PC-9 (cell line): Measurements from ENCODE around the gene SPINT1. TPM values are rescaled to one million over a fixed set of nuclear protein-coding genes. Genes with fewer than 3 reads are reported as not detected.

Experiments
- BruUV-seq: library from RNA; stranded (reverse); fragments of 400-500 nt; replicated peaks from 2 replicates; lab custom pipeline; 2021; lab: Mats Ljungman, UMichigan
- CTCF ChIA-PET: fragments of 300-600 bp; sonication (Branson Sonifier 250); formaldehyde crosslinking; loops from one replicate; lab custom pipeline; 2022; ENCODE audit warnings: antibody characterized with exemption; lab: Charles Lee
- POLR2A ChIA-PET: fragments of 300-600 bp; sonication (Branson Sonifier 250); formaldehyde crosslinking; loops from one replicate; lab custom pipeline; 2022; ENCODE audit warnings: antibody characterized with exemption; ENCODE audit not compliant: unreplicated experiment; lab: Charles Lee
- DNase-seq, 2 experiments: peaks; one replicate each; pipeline versions ENCODE4 v3.0.0 to v3.0.0-alpha.2; 2015 to 2022; ENCODE audit warnings: mixed read lengths in 1 of 2
- H2AFZ ChIP-seq: fragments of 200-600 bp; sonication (generic); 2 replicates; pipeline ENCODE4 v1.8.1; 2017; ENCODE audit warnings: antibody characterized with exemption
- H3F3A ChIP-seq: fragments of 200-600 bp; sonication (generic); 2 replicates; pipeline ENCODE4 v1.8.1; 2017; ENCODE audit warnings: antibody characterized with exemption, mild to moderate bottlenecking, low read depth; ENCODE audit not compliant: insufficient read depth
- H3K27ac ChIP-seq: fragments of 200-600 bp; sonication (generic); 2 replicates; pipeline ENCODE4 v1.6.1; 2016; ENCODE audit warnings: mixed run types
- H3K27me3 ChIP-seq: fragments of 200-600 bp; sonication (generic); 2 replicates; pipeline ENCODE4 v1.6.1; 2016; ENCODE audit warnings: low read depth, mixed run types; ENCODE audit not compliant: insufficient read depth
- H3K36me3 ChIP-seq: fragments of 200-600 bp; sonication (generic); 2 replicates; pipeline ENCODE4 v1.6.1; 2016; ENCODE audit warnings: low read depth, mixed run types
- H3K4me1 ChIP-seq: fragments of 200-600 bp; sonication (generic); replicated peaks from 2 replicates; pipeline ENCODE4 v1.6.1; 2016; ENCODE audit warnings: mixed run types; ENCODE audit not compliant: insufficient read depth
- H3K4me2 ChIP-seq: fragments of 200-600 bp; sonication (generic); 2 replicates; pipeline ENCODE4 v1.6.1; 2017; ENCODE audit warnings: mixed run types
- H3K4me3 ChIP-seq: fragments of 200-600 bp; sonication (generic); 2 replicates; pipeline ENCODE4 v1.6.1; 2016; ENCODE audit warnings: mixed run types
- H3K79me2 ChIP-seq: fragments of 200-600 bp; sonication (generic); 2 replicates; pipeline ENCODE4 v1.6.1; 2017; ENCODE audit warnings: low read depth, mixed run types
- H3K9me2 ChIP-seq: fragments of 200-600 bp; sonication (generic); 2 replicates; pipeline ENCODE4 v1.8.1; 2017; ENCODE audit warnings: mild to moderate bottlenecking; ENCODE audit not compliant: insufficient read depth
- H3K9me3 ChIP-seq: fragments of 200-600 bp; sonication (generic); 2 replicates; pipeline ENCODE4 v1.8.1; 2016; ENCODE audit warnings: low read depth; ENCODE audit not compliant: insufficient read depth
- H4K20me1 ChIP-seq: fragments of 200-600 bp; sonication (generic); 2 replicates; pipeline ENCODE4 v1.8.1; 2017; ENCODE audit not compliant: insufficient read depth
- EZH2 ChIP-seq: fragments of 200-600 bp; sonication (generic); IDR thresholded peaks from 2 replicates; pipeline ENCODE4 v1.8.0; 2017; ENCODE audit warnings: antibody characterized with exemption, low read depth
- intact Hi-C: fragments of 100-400 bp; cut with micrococcal nuclease; formaldehyde crosslinking; loops from one replicate; pipeline ENCODE4 v1.10.0; 2022; ENCODE audit not compliant: unreplicated experiment
- total RNA-seq: library from RNA; stranded (reverse); gene quantifications from 2 replicates; pipeline ENCODE4 v1.2.3, GENCODE V29; 2021
- TF ChIP-seq, protein P1 (sequence below): fragments of 200-600 bp; sonication (generic); conservative IDR thresholded peaks from 2 replicates; pipeline ENCODE4 v1.6.1; 2017; ENCODE audit warnings: mixed run types, antibody characterized with exemption, mild to moderate bottlenecking, moderate library complexity

The SPINT1 gene
- total RNA-seq, 1 experiment from 2014 or later: 141 TPM

DNA sequence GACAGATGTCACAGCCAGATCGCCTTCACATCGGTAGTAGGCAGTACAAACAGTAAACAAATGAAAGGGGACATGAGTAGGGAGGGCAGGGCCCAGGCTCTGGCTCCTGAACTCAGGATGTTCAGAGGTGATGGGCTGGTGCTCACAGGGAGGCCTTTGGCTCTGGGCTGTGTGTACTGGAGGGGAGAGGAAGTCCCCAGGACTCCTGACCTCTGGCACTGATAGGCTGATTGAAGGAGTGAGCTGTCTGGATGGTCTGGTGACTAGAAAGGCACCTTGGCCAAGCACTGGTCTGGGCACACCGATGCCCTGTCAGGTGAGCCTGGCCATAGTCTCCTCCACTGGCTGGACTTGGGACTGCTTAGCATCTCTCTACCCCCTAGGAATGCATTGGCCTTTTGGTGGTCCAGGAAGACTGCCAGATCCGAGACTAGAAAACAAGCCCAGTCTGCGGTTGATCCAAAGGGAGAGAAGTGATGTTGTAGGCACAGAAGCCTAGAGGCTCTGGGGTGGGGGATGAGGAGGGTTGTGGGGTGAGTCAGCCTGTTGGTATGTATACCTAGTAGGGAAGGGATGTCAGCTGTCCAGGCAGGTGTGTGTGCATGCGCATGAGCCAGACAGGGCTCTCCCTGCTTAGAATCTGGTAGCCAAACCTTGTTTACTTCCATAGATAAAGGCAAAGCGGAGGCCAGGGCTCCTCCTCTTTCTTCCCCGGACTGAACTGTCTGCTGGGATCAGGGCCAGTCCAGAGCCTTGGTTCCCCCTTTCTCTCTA is 1.9 kb downstream of the SPINT1 start:
- intact Hi-C loops: loop anchor here (1.0 kb wide), 2 partner anchors 19 to 58 kb away; no protein-coding TSS in a partner anchor
- H3K79me2 ChIP-seq: peaks cover 75% of the 10 kb centered on the region
- BruUV-seq: no TSS peak
- peak overlapping the region; percentile 100 for H3K4me2 ChIP-seq
- peak; percentile 85 to 90 for DNase-seq
- H3K36me3 ChIP-seq: no peaks in the 10 kb centered on the region; the same call in 1 of the 2 replicates
- H3K4me3 ChIP-seq: peak overlapping the region; percentile 71
- H3F3A ChIP-seq: peaks cover 23% of the 10 kb centered on the region
- peaks cover 31% of the 10 kb centered on the region for H3K4me1 ChIP-seq
- TF ChIP-seq, protein P1, sequence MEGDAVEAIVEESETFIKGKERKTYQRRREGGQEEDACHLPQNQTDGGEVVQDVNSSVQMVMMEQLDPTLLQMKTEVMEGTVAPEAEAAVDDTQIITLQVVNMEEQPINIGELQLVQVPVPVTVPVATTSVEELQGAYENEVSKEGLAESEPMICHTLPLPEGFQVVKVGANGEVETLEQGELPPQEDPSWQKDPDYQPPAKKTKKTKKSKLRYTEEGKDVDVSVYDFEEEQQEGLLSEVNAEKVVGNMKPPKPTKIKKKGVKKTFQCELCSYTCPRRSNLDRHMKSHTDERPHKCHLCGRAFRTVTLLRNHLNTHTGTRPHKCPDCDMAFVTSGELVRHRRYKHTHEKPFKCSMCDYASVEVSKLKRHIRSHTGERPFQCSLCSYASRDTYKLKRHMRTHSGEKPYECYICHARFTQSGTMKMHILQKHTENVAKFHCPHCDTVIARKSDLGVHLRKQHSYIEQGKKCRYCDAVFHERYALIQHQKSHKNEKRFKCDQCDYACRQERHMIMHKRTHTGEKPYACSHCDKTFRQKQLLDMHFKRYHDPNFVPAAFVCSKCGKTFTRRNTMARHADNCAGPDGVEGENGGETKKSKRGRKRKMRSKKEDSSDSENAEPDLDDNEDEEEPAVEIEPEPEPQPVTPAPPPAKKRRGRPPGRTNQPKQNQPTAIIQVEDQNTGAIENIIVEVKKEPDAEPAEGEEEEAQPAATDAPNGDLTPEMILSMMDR: no peak
- no peak for TF ChIP-seq EZH2
- no peak overlapping the region for H2AFZ ChIP-seq
- ChIA-PET POLR2A (no interaction called here), CTCF (interaction anchor here (0.6 to 1.7 kb wide), 4 partner anchors 11 to 166 kb away, joined by 3 to 7 read pairs (median 4); no protein-coding TSS in a partner anchor)
- no peaks in the 10 kb centered on the region for H3K9me3 ChIP-seq
- no peaks in the 10 kb centered on the region for H3K9me2 ChIP-seq
- H4K20me1 ChIP-seq: 0 out of 2 replicates have a peak, but pooled peaks cover 5% of the 10 kb centered on the region
- H3K27me3 ChIP-seq: no peaks in the 10 kb centered on the region
- H3K27ac ChIP-seq: peak overlapping the region; percentile 93

DNA sequence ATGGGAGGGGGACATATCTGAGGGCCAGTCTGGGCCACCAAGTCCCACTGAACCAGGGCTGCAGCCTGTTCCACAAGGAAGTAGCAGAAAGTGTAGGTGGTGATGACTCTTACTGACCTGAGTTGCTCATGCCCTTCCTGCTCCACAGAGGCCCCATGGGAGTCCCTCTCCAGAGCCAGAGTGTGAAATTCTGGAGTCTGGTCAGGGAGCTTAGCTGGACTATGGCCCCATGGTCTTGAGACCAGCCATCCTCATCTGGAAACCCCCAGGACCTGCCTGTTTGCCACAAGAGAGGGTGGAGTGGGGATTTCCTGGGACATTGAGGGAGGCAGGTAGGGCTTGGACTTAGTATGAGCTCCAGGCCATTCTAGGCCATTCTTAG is 3.0 kb downstream of the SPINT1 start:
- no peaks in the 10 kb centered on the region for H3K9me2 ChIP-seq
- ChIA-PET CTCF (interaction anchor here (0.5 to 1.7 kb wide), 4 partner anchors 10 to 1744 kb away, joined by 3 to 7 read pairs (median 6); no protein-coding TSS in a partner anchor), POLR2A (interaction anchor here (0.6 kb wide), 1 partner anchor 8 kb away, joined by 4 read pairs; no protein-coding TSS in a partner anchor)
- no TSS peak for BruUV-seq
- H3K4me1 ChIP-seq: peaks cover 31% of the 10 kb centered on the region
- H2AFZ ChIP-seq: no peak overlapping the region
- no peak for DNase-seq
- H3K4me2 ChIP-seq: peak overlapping the region; percentile 100
- H3K79me2 ChIP-seq: peaks cover 83% of the 10 kb centered on the region
- H3K36me3 ChIP-seq: no peaks in the 10 kb centered on the region; the same call in 1 of the 2 replicates
- H3F3A ChIP-seq: peaks cover 23% of the 10 kb centered on the region
- H4K20me1 ChIP-seq: 0 out of 2 replicates have a peak, but pooled peaks cover 5% of the 10 kb centered on the region
- intact Hi-C loops: loop anchor here (1.0 kb wide), 3 partner anchors 10 to 60 kb away; no protein-coding TSS in a partner anchor
- peak overlapping the region; percentile 93 for H3K27ac ChIP-seq
- H3K4me3 ChIP-seq: peak overlapping the region; percentile 71; the same call in 1 of the 2 replicates
- TF ChIP-seq EZH2: no peak
- TF ChIP-seq, protein P1: no peak
- H3K27me3 ChIP-seq: no peaks in the 10 kb centered on the region
- no peaks in the 10 kb centered on the region for H3K9me3 ChIP-seq

DNA sequence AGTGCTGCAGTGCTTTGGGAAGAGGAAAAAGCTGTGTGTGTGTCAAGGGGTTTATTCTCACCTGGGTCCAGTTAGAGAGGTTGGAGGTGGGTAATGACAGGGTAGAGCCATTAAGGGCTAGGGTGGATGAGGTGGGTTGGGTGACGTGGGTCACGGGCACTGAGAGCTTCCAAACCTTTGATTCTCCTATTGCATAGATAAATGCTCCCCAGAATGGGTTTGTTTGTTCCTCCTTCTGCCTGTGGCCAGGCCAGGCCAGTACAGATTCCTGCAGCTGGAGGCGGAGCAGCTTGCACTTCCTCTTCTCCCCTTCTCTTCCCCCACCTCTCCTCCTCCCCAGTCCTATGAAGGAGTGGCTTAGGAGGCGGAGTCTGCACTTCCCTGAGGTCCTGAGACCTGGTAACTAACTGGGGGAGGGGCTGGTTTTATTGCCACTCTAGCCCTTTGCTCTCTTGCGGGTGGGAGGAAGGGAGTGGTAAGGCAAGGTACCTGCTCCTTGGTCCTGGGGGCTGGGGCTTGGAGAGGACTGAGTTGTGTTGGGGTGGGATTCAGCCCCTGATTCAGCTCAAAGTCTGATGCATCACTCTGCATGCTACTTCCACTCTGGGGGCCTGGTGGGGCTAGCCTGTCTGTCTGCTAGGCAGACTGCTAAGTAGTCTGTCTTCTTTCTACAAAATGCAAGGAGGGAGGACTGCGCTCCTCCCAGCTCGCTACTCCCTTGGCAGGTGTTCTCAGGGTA is 3.5 kb downstream of the SPINT1 start:
- Histone ChIP-seq H3F3A (peaks cover 23% of the 10 kb centered on the region), H3K4me3 (peak overlapping the region; percentile 71; the same call in 1 of the 2 replicates), H3K36me3 (no peaks in the 10 kb centered on the region), H3K4me2 (peak overlapping the region; percentile 100), H3K9me2 (no peaks in the 10 kb centered on the region), H4K20me1 (0 out of 2 replicates have a peak, but pooled peaks cover 5% of the 10 kb centered on the region), H3K79me2 (peaks cover 83% of the 10 kb centered on the region), H2AFZ (no peak overlapping the region), H3K27me3 (no peaks in the 10 kb centered on the region), H3K27ac (peak overlapping the region; percentile 93), H3K4me1 (peaks cover 31% of the 10 kb centered on the region), H3K9me3 (no peaks in the 10 kb centered on the region)
- DNase-seq: peak; percentile 72 to 77
- no peak for TF ChIP-seq EZH2
- TF ChIP-seq, protein P1: no peak
- BruUV-seq: no TSS peak
- intact Hi-C loops: loop anchor here (1.0 kb wide), 1 partner anchor 10 kb away; no protein-coding TSS in a partner anchor
- ChIA-PET CTCF (interaction anchor here (0.5 to 1.7 kb wide), 5 partner anchors 10 to 1744 kb away, joined by 3 to 7 read pairs (median 4); no protein-coding TSS in a partner anchor), POLR2A (interaction anchor here (0.6 to 0.7 kb wide), 2 partner anchors 8 to 11 kb away, joined by 4 to 8 read pairs; no protein-coding TSS in a partner anchor)
